HepG2 (cell line): ENCODE measurements around the gene MFN2.

Experiments
- ARNT2 ChIP-seq: sonication (generic); formaldehyde crosslinking; IDR thresholded peaks from 2 replicates; pipeline ENCODE4 v1.8.0; 2022; ENCODE audit warnings: mild to moderate bottlenecking, low read depth, missing genetic modification reagents, moderate library complexity
- CBFB ChIP-seq: sonication (generic); formaldehyde crosslinking; IDR thresholded peaks from 2 replicates; pipeline ENCODE4 v1.4.0; 2020; ENCODE audit warnings: missing genetic modification reagents
- CHD4 ChIP-seq: fragments of 200-600 bp; sonication (generic); IDR thresholded peaks from 2 replicates; pipeline ENCODE4 v1.7.0; 2017; ENCODE audit warnings: mild to moderate bottlenecking, low read length, borderline replicate concordance
- ESRRA ChIP-seq: sonication (generic); formaldehyde crosslinking; IDR thresholded peaks from 2 replicates; pipeline ENCODE4 v1.5.1; 2020; ENCODE audit warnings: mild to moderate bottlenecking, low read depth, missing genetic modification reagents
- IRX3 ChIP-seq: sonication (generic); formaldehyde crosslinking; IDR thresholded peaks from 2 replicates; pipeline ENCODE4 v1.8.1; 2023; ENCODE audit warnings: mild to moderate bottlenecking, low read depth, missing genetic modification reagents, borderline replicate concordance
- TAF1 ChIP-seq: sonication (generic); formaldehyde crosslinking; IDR thresholded peaks from 2 replicates; pipeline ENCODE4 v1.4.0; 2020; ENCODE audit warnings: missing genetic modification reagents
- U2AF2 ChIP-seq: fragments of 200-400 bp; formaldehyde crosslinking; IDR thresholded peaks from 2 replicates; pipeline ENCODE4 v1.6.1; 2017; ENCODE audit warnings: low read depth, mild to moderate bottlenecking, low read length
- ZNF790 ChIP-seq: sonication (generic); formaldehyde crosslinking; IDR thresholded peaks from 2 replicates; pipeline ENCODE4 v1.8.0; 2022; ENCODE audit warnings: missing genetic modification reagents, mild to moderate bottlenecking, borderline replicate concordance
- TF ChIP-seq, protein P1 (sequence below): sonication (generic); formaldehyde crosslinking; IDR thresholded peaks from 2 replicates; pipeline ENCODE4 v1.4.0; 2020; ENCODE audit warnings: missing genetic modification reagents
- TF ChIP-seq, protein P2 (sequence below): sonication (generic); formaldehyde crosslinking; IDR thresholded peaks from 2 replicates; pipeline ENCODE4 v1.5.0; 2020; ENCODE audit warnings: mild to moderate bottlenecking, missing genetic modification reagents, moderate library complexity
- TF ChIP-seq, protein P3 (sequence below): sonication (generic); formaldehyde crosslinking; IDR thresholded peaks from 2 replicates; pipeline ENCODE4 v1.5.1; 2020; ENCODE audit warnings: mild to moderate bottlenecking, missing genetic modification reagents
- TF ChIP-seq, protein P4 (sequence below): sonication (generic); formaldehyde crosslinking; IDR thresholded peaks from 2 replicates; pipeline ENCODE4 v1.4.0; 2020; ENCODE audit warnings: missing genetic modification reagents, borderline replicate concordance

DNA sequence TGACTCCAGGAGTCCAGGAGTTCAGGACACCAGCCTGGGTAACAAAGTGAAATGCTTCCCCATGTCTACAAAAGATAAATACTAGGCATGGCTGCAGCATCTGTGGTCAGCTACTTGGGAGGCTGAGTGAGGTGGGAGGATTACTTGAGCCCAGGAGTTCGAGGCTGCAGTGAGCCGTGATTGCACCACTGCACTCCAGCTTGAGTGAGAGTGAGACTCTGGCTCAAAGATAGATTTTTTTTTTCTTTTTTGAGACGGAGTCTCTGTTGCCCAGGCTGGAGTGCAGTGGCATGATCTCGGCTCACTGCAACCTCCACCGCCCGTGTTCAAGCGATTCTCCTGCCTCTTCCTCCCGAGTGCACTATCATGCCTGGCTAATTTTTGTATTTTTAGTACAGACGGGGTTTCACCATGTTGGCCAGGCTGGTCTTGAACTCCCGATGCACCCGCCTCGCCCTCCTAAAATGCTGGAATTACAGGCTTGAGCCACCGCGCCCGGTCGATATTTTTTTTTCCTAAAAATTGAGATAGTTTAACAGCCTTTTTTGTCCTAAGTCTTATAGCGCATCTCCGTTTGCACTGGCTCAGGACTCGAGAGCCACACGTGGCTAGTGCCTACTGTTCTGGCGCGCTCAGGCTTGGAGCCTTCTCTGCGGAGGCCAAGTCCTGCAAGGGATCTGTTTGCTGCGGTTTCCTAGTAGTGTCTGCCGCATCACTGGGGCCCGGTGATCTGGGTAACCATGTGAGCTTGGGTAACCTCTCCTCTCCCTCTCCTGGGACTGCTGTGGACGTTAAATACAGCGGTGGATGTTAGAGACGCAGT is 1.0 kb upstream of the MFN2 start:
- TF ChIP-seq ESRRA (CRISPR knock-in tag), result no peak
- TF ChIP-seq, protein P1, sequence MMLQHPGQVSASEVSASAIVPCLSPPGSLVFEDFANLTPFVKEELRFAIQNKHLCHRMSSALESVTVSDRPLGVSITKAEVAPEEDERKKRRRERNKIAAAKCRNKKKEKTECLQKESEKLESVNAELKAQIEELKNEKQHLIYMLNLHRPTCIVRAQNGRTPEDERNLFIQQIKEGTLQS (CRISPR knock-in tag), result no peak
- TF ChIP-seq, protein P2, sequence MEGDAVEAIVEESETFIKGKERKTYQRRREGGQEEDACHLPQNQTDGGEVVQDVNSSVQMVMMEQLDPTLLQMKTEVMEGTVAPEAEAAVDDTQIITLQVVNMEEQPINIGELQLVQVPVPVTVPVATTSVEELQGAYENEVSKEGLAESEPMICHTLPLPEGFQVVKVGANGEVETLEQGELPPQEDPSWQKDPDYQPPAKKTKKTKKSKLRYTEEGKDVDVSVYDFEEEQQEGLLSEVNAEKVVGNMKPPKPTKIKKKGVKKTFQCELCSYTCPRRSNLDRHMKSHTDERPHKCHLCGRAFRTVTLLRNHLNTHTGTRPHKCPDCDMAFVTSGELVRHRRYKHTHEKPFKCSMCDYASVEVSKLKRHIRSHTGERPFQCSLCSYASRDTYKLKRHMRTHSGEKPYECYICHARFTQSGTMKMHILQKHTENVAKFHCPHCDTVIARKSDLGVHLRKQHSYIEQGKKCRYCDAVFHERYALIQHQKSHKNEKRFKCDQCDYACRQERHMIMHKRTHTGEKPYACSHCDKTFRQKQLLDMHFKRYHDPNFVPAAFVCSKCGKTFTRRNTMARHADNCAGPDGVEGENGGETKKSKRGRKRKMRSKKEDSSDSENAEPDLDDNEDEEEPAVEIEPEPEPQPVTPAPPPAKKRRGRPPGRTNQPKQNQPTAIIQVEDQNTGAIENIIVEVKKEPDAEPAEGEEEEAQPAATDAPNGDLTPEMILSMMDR (CRISPR knock-in tag), result no peak
- TF ChIP-seq CHD4, result no peak
- TF ChIP-seq, protein P3, sequence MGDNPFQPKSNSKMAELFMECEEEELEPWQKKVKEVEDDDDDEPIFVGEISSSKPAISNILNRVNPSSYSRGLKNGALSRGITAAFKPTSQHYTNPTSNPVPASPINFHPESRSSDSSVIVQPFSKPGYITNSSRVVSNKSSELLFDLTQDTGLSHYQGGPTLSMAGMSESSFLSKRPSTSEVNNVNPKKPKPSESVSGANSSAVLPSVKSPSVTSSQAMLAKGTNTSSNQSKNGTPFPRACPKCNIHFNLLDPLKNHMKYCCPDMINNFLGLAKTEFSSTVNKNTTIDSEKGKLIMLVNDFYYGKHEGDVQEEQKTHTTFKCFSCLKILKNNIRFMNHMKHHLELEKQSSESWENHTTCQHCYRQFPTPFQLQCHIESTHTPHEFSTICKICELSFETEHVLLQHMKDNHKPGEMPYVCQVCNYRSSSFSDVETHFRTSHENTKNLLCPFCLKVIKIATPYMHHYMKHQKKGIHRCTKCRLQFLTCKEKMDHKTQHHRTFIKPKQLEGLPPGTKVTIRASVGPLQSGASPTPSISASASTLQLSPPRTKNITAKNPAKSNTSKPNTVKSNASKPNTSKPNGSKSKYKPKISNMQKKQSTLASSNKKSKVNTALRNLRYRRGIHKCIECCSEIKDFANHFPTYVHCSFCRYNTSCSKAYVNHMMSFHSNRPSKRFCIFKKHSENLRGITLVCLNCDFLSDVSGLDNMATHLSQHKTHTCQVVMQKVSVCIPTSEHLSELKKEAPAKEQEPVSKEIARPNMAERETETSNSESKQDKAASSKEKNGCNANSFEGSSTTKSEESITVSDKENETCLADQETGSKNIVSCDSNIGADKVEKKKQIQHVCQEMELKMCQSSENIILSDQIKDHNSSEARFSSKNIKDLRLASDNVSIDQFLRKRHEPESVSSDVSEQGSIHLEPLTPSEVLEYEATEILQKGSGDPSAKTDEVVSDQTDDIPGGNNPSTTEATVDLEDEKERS (CRISPR knock-in tag), result no peak
- TF ChIP-seq IRX3, result no peak
- no peak for TF ChIP-seq ZNF790 (CRISPR knock-in tag)
- no peak; the same call in 1 of the 2 replicates for TF ChIP-seq CBFB (CRISPR knock-in tag)
- TF ChIP-seq ARNT2, result no peak
- no peak for TF ChIP-seq U2AF2
- no peak for TF ChIP-seq TAF1 (CRISPR knock-in tag)
- TF ChIP-seq, protein P4, sequence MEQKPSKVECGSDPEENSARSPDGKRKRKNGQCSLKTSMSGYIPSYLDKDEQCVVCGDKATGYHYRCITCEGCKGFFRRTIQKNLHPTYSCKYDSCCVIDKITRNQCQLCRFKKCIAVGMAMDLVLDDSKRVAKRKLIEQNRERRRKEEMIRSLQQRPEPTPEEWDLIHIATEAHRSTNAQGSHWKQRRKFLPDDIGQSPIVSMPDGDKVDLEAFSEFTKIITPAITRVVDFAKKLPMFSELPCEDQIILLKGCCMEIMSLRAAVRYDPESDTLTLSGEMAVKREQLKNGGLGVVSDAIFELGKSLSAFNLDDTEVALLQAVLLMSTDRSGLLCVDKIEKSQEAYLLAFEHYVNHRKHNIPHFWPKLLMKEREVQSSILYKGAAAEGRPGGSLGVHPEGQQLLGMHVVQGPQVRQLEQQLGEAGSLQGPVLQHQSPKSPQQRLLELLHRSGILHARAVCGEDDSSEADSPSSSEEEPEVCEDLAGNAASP (CRISPR knock-in tag), result no peak
